Transverse colon (tissue), 4 donors: Measurements from ENCODE around the gene TAS2R39. TPM values are rescaled to one million over a fixed set of nuclear protein-coding genes. Genes with fewer than 3 reads are reported as not detected.

ENCODE experiments used
- DNase-seq: peaks from one replicate; pipeline ENCODE4 v3.0.0-alpha.2; 2019
- H3K27ac ChIP-seq, 4 donors: fragments of 200-600 bp; sonication (generic); 2 replicates each; pipeline ENCODE4 v1.5.1; 2016 to 2018; ENCODE audit warnings: inconsistent platforms in 4 of 4
- H3K27me3 ChIP-seq: fragments of 200-600 bp; sonication (generic); 2 replicates; pipeline ENCODE4 v1.5.1; 2017; ENCODE audit warnings: inconsistent platforms
- H3K36me3 ChIP-seq, 4 donors: fragments of 200-600 bp; sonication (generic); 2 replicates each; pipeline ENCODE4 v1.5.1; 2017 to 2019; ENCODE audit warnings: inconsistent platforms in 4 of 4
- H3K4me1 ChIP-seq, 4 donors: fragments of 200-600 bp; sonication (generic); 2 replicates each; pipeline ENCODE4 v1.5.1; 2017 to 2020; ENCODE audit warnings: inconsistent platforms in 4 of 4
- H3K4me3 ChIP-seq, 4 donors: fragments of 200-600 bp; sonication (generic); 1 replicate in 1 of 4; 2 replicates in 3 of 4; pipeline versions ENCODE4 v1.5.1 to v1.6.1; 2017 to 2019; ENCODE audit warnings: inconsistent platforms in 4 of 4
- H3K9me3 ChIP-seq, 2 donors: fragments of 200-600 bp; sonication (generic); 2 replicates each; pipeline ENCODE4 v1.5.1; 2017 to 2019; ENCODE audit warnings: inconsistent platforms in 2 of 2
- EP300 ChIP-seq: sonication (generic); formaldehyde crosslinking; IDR thresholded peaks from one replicate; pipeline ENCODE4 v1.6.1; 2017; ENCODE audit warnings: antibody characterized with exemption, low read depth
- POLR2A ChIP-seq: fragments of 450-650 bp; IDR thresholded peaks from one replicate; pipeline ENCODE4 v1.6.1; 2016; ENCODE audit warnings: antibody characterized with exemption, mild to moderate bottlenecking, moderate library complexity
- POLR2AphosphoS5 ChIP-seq, 3 donors: sonication (generic); formaldehyde crosslinking; IDR thresholded peaks; one replicate each; pipeline ENCODE4 v1.6.1; 2016; ENCODE audit warnings: antibody characterized with exemption in 3 of 3
- WGBS, 2 donors: methylation state at CpG; one replicate each; pipeline ENCODE4 v1.1.5; 2018; ENCODE audit warnings: low coverage in 1 of 2; 5-methylcytosine and 5-hydroxymethylcytosine counted together
- in situ Hi-C, 4 donors: fragments of 200-750 bp; cut with MboI; loops; one replicate each; pipeline versions ENCODE4 v1.15.0 to v1.15.1; 2017; ENCODE audit warnings: low sequenced_read_pairs in 3 of 4, low pct_ligation_motif_present in 1 of 4, low pct_unique_long_range_greater_than_20kb in 1 of 4
- intact Hi-C: fragments of 100-400 bp; cut with DNase I; formaldehyde crosslinking; loops from one replicate; pipeline ENCODE4 v1.15.1; 2023; ENCODE audit warnings: low total_unique reads
- total RNA-seq, 4 donors: library from RNA; depleted of rRNA; stranded (reverse); fragments of >200 nt; gene quantifications; one replicate each; pipeline ENCODE4 v1.1.0, GENCODE V29; 2016
- TF ChIP-seq, protein P1 (sequence below), 5 experiments: fragments of 200-600 bp in 3 of 5; fragments of 450-650 bp in 2 of 5; sonication (generic) in 3 of 5; IDR thresholded peaks; 1 replicate in 2 of 5; 2 replicates in 3 of 5; pipeline ENCODE4 v1.5.1; 2016 to 2017; ENCODE audit warnings: antibody characterized with exemption in 5 of 5, inconsistent platforms in 3 of 5, mild to moderate bottlenecking in 2 of 5, moderate library complexity in 1 of 5

TAS2R39 gene
- total RNA-seq, 4 donors from 2014 or later: not detected

DNA sequence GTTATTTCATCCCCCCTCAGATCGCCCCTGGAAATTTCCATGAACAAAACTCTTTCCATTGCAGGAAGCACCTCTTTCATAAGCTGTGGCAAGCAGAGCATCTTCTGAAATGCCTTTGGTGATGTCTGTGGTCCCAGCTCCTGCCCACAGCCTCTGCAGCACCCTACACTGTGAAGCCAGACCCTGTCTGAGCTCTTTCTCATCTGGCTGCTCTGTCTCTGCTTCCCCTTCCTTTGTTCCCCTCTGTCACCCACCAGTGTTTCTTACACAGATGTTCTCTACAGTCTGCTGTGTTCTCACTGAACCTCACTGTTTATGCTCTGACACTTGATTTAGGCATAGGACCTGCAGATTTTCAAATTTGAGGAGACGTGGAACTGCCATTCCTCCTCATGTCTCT lies 1.9 kb upstream of the TAS2R39 start:
- Histone ChIP-seq H3K4me3 (no peak overlapping the region), H3K9me3 (peaks cover 0 to 15% of the 10 kb centered on the region in 2 donors), H3K27me3 (no peaks in the 10 kb centered on the region), H3K36me3 (no peaks in the 10 kb centered on the region), H3K4me1 (no peaks in the 10 kb centered on the region), H3K27ac (no peak overlapping the region)
- intact Hi-C loops: no loop called here
- DNase-seq: no peak
- TF ChIP-seq POLR2AphosphoS5 (IDR thresholded peaks at IDR 0.05): no peak
- TF ChIP-seq POLR2A: no peak
- TF ChIP-seq, protein P1, sequence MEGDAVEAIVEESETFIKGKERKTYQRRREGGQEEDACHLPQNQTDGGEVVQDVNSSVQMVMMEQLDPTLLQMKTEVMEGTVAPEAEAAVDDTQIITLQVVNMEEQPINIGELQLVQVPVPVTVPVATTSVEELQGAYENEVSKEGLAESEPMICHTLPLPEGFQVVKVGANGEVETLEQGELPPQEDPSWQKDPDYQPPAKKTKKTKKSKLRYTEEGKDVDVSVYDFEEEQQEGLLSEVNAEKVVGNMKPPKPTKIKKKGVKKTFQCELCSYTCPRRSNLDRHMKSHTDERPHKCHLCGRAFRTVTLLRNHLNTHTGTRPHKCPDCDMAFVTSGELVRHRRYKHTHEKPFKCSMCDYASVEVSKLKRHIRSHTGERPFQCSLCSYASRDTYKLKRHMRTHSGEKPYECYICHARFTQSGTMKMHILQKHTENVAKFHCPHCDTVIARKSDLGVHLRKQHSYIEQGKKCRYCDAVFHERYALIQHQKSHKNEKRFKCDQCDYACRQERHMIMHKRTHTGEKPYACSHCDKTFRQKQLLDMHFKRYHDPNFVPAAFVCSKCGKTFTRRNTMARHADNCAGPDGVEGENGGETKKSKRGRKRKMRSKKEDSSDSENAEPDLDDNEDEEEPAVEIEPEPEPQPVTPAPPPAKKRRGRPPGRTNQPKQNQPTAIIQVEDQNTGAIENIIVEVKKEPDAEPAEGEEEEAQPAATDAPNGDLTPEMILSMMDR (IDR thresholded peaks at IDR 0.05): no peak
- TF ChIP-seq EP300: no peak
- in situ Hi-C loops: no loop called here
- WGBS, 2 donors: 52 to 66% methylated on average over 2 of the region's 2 CpGs

DNA sequence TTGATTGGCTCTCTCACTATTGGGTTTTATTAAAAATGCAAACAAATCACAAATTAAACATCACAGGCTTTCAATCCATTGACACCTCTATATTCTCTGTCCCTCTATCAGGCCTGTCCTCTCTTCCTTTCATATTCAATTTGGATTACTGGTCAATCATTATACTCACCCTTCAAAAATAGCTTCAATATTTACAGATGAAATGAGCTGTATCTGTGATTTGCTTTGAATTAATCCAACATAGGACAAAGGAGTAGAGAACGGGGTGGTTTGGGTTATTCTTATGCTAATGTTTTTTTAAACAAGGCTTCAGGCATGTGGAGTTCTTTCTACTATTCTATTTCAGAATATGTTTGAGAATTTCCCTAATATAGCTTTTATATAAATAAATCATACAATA lies 2.3 kb downstream of the TAS2R39 start:
- Histone ChIP-seq H3K4me1 (no peaks in the 10 kb centered on the region), H3K27me3 (no peaks in the 10 kb centered on the region), H3K36me3 (no peaks in the 10 kb centered on the region), H3K9me3 (no peaks in the 10 kb centered on the region), H3K4me3 (no peak overlapping the region), H3K27ac (no peak overlapping the region)
- WGBS, 2 donors: 65 to 75% methylated on average over 1 of the region's 1 CpG
- no peak for DNase-seq
- intact Hi-C loops (no loop called here), in situ Hi-C loops (no loop called here)
- TF ChIP-seq POLR2AphosphoS5 (IDR thresholded peaks at IDR 0.05): no peak

DNA sequence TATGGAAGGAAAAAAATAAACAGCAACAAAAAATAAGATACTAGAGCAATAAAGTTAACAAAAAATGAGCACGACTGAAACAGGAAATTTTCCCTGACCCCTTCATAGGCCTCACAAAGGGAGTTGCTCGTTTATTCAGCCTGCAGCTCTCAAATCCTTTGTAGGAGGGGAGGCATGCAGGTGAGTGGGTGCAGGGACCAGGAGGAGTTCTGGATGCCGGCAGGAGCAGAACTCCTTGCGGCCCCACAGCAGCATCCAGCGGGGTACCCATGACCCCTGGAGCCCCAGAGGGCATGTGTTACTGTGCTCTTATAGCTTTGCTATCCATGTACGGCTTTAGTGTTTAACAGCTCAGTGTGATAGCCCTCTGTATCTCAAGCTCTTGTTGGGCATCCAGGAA lies 5.8 kb downstream of the TAS2R39 start:
- TF ChIP-seq EP300 (no peak), POLR2A (no peak), POLR2AphosphoS5 (IDR thresholded peaks at IDR 0.05) (no peak)
- TF ChIP-seq, protein P1 (IDR thresholded peaks at IDR 0.05): no peak
- Histone ChIP-seq H3K36me3 (no peaks in the 10 kb centered on the region), H3K4me1 (no peaks in the 10 kb centered on the region), H3K27me3 (no peaks in the 10 kb centered on the region), H3K9me3 (no peaks in the 10 kb centered on the region), H3K27ac (no peak overlapping the region), H3K4me3 (no peak overlapping the region)
- in situ Hi-C loops: no loop called here
- intact Hi-C loops: no loop called here
- 47 to 77% methylated on average over 2 to 6 of the region's 6 CpGs for WGBS, 2 donors
- no peak for DNase-seq

GRCh38 chr7:143193880-143194279 lies 10.7 kb downstream of the TAS2R39 start:
- Histone ChIP-seq H3K36me3 (no peaks in the 10 kb centered on the region), H3K4me1 (no peaks in the 10 kb centered on the region), H3K27ac (no peak overlapping the region), H3K9me3 (no peaks in the 10 kb centered on the region), H3K4me3 (no peak overlapping the region), H3K27me3 (no peaks in the 10 kb centered on the region)
- DNase-seq: no peak
- intact Hi-C loops (no loop called here), in situ Hi-C loops (no loop called here)
- WGBS, 2 donors: 70 to 84% methylated on average over 2 of the region's 2 CpGs
- no peak for TF ChIP-seq POLR2AphosphoS5 (IDR thresholded peaks at IDR 0.05)
- TF ChIP-seq EP300: no peak
- no peak for TF ChIP-seq POLR2A
- TF ChIP-seq, protein P1 (IDR thresholded peaks at IDR 0.05): no peak

DNA sequence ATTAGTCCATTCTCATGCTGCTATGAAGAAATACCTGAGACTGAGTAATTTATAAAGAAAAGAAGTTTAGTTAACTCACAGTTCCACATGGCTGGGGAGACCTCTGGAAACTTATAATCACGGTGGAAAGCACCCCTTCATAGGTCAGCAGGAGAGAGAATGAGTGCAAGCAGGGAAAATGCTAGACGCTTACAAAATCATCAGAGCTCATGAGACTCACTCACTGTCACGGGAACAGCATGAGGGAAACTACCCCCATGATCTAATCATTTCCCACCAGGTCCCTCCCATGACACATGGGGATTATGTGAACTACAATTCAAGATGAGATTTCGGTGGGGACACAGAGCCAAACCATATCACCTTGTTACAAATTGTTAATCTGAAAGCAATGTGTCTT lies 15.8 kb downstream of the TAS2R39 start:
- DNase-seq: no peak
- peaks cover 4% of the 10 kb centered on the region for H3K27me3 ChIP-seq
- in situ Hi-C loops (no loop called here), intact Hi-C loops (no loop called here)
- no peaks in the 10 kb centered on the region for H3K36me3 ChIP-seq
- 55 to 78% methylated on average over 2 to 4 of the region's 4 CpGs for whole genome bisulfite sequencing, 2 donors
- H3K27ac ChIP-seq: no peak overlapping the region
- no peaks in the 10 kb centered on the region for H3K9me3 ChIP-seq
- TF ChIP-seq POLR2AphosphoS5 (IDR thresholded peaks at IDR 0.05) (no peak), EP300 (no peak), POLR2A (no peak)
- TF ChIP-seq, protein P1 (IDR thresholded peaks at IDR 0.05): no peak
- no peaks in the 10 kb centered on the region for H3K4me1 ChIP-seq
- no peak overlapping the region for H3K4me3 ChIP-seq
